MG63 (cell line): ENCODE measurements around the gene TM6SF1. TPM values are rescaled to one million over a fixed set of nuclear protein-coding genes. Genes with fewer than 3 reads are reported as not detected.

ENCODE experiments used
- DNase-seq: peaks from one replicate; pipeline ENCODE4 v3.0.0-alpha.2; 2020
- H3K27me3 ChIP-seq: fragments of 250-450 bp; sonication (Bioruptor Pico); 2 replicates; pipeline ENCODE4 v1.5.1; 2020; ENCODE audit warnings: mild to moderate bottlenecking, moderate library complexity
- H3K36me3 ChIP-seq: fragments of 250-450 bp; sonication (Bioruptor Pico); 2 replicates; pipeline ENCODE4 v1.5.1; 2020; ENCODE audit warnings: mild to moderate bottlenecking, moderate library complexity
- H3K4me3 ChIP-seq: fragments of 250-450 bp; sonication (Bioruptor Pico); 2 replicates; pipeline ENCODE4 v1.5.1; 2020; ENCODE audit warnings: mild to moderate bottlenecking, moderate library complexity
- H3K9me3 ChIP-seq: fragments of 250-450 bp; sonication (Bioruptor Pico); 2 replicates; pipeline ENCODE4 v1.5.1; 2020; ENCODE audit warnings: mild to moderate bottlenecking, moderate library complexity
- total RNA-seq: library from RNA; depleted of rRNA; stranded (reverse); fragments of >200 nt; shearing (Covaris generic); gene quantifications from 2 replicates; pipeline ENCODE4 v1.2.3, GENCODE V29; 2014; ENCODE audit warnings: low replicate concordance

The TM6SF1 gene
- total RNA-seq, 1 experiment from 2014 or later, result 1.6 TPM

GRCh38 chr15:83107841-83108181, 366 bp downstream of the TM6SF1 start:
- Histone ChIP-seq H3K9me3 (no peaks in the 10 kb centered on the region), H3K4me3 (peak overlapping the region; percentile 38), H3K36me3 (no peaks in the 10 kb centered on the region), H3K27me3 (no peaks in the 10 kb centered on the region; the same call in 1 of the 2 replicates)
- no peak for DNase-seq

GRCh38 chr15:83108266-83109219, 1.1 kb downstream of the TM6SF1 start:
- DNase-seq, result peak; percentile 13
- Histone ChIP-seq H3K36me3 (no peaks in the 10 kb centered on the region), H3K9me3 (no peaks in the 10 kb centered on the region), H3K4me3 (no peak overlapping the region; the same call in 1 of the 2 replicates), H3K27me3 (no peaks in the 10 kb centered on the region)

GRCh38 chr15:83109532-83109931, 2.1 kb downstream of the TM6SF1 start:
- no peaks in the 10 kb centered on the region for H3K27me3 ChIP-seq
- H3K4me3 ChIP-seq, result no peak overlapping the region
- no peaks in the 10 kb centered on the region for H3K36me3 ChIP-seq
- DNase-seq, result no peak
- no peaks in the 10 kb centered on the region for H3K9me3 ChIP-seq

GRCh38 chr15:83110381-83110780, 2.9 kb downstream of the TM6SF1 start:
- DNase-seq, result no peak
- no peaks in the 10 kb centered on the region for H3K9me3 ChIP-seq
- no peaks in the 10 kb centered on the region for H3K36me3 ChIP-seq
- no peaks in the 10 kb centered on the region for H3K27me3 ChIP-seq
- no peak overlapping the region for H3K4me3 ChIP-seq

- Histone ChIP-seq H3K9me3 (no peaks in the 10 kb centered on the region), H3K27me3 (no peaks in the 10 kb centered on the region), H3K36me3 (no peaks in the 10 kb centered on the region), H3K4me3 (no peak overlapping the region)
- DNase-seq, result no peak
Measured at GRCh38 chr15:83111149-83111548, 3.7 kb downstream of the TM6SF1 start.

GRCh38 chr15:83112233-83112955, 4.9 kb downstream of the TM6SF1 start:
- Histone ChIP-seq H3K27me3 (no peaks in the 10 kb centered on the region), H3K4me3 (no peak overlapping the region), H3K9me3 (no peaks in the 10 kb centered on the region), H3K36me3 (no peaks in the 10 kb centered on the region)
- DNase-seq, result peak; percentile 65

GRCh38 chr15:83112956-83113299, 5.5 kb downstream of the TM6SF1 start:
- no peaks in the 10 kb centered on the region for H3K27me3 ChIP-seq
- DNase-seq, result no peak
- H3K36me3 ChIP-seq, result no peaks in the 10 kb centered on the region
- no peaks in the 10 kb centered on the region for H3K9me3 ChIP-seq
- no peak overlapping the region for H3K4me3 ChIP-seq

- H3K4me3 ChIP-seq, result no peak overlapping the region
- no peaks in the 10 kb centered on the region for H3K27me3 ChIP-seq
- no peak for DNase-seq
- no peaks in the 10 kb centered on the region for H3K9me3 ChIP-seq
- no peaks in the 10 kb centered on the region for H3K36me3 ChIP-seq
Measured at GRCh38 chr15:83113881-83114674, 6.6 kb downstream of the TM6SF1 start.

- H3K36me3 ChIP-seq, result no peaks in the 10 kb centered on the region
- DNase-seq, result no peak
- no peaks in the 10 kb centered on the region for H3K9me3 ChIP-seq
- no peaks in the 10 kb centered on the region for H3K27me3 ChIP-seq
- no peak overlapping the region for H3K4me3 ChIP-seq
Measured at GRCh38 chr15:83114856-83115255, 7.4 kb downstream of the TM6SF1 start.

- H3K36me3 ChIP-seq, result no peaks in the 10 kb centered on the region
- no peaks in the 10 kb centered on the region for H3K27me3 ChIP-seq
- H3K4me3 ChIP-seq, result no peak overlapping the region
- no peaks in the 10 kb centered on the region for H3K9me3 ChIP-seq
- DNase-seq, result no peak
Measured at GRCh38 chr15:83115410-83115809, 8.0 kb downstream of the TM6SF1 start.

GRCh38 chr15:83115831-83116565, 8.6 kb downstream of the TM6SF1 start:
- no peak for DNase-seq
- Histone ChIP-seq H3K4me3 (no peak overlapping the region), H3K9me3 (no peaks in the 10 kb centered on the region), H3K27me3 (no peaks in the 10 kb centered on the region), H3K36me3 (no peaks in the 10 kb centered on the region)

- Histone ChIP-seq H3K27me3 (no peaks in the 10 kb centered on the region), H3K9me3 (no peaks in the 10 kb centered on the region), H3K36me3 (no peaks in the 10 kb centered on the region), H3K4me3 (no peak overlapping the region)
- DNase-seq, result no peak
Measured at GRCh38 chr15:83118291-83118827, 10.9 kb downstream of the TM6SF1 start.

- Histone ChIP-seq H3K9me3 (no peaks in the 10 kb centered on the region), H3K36me3 (no peaks in the 10 kb centered on the region), H3K27me3 (no peaks in the 10 kb centered on the region), H3K4me3 (no peak overlapping the region)
- no peak for DNase-seq
Measured at GRCh38 chr15:83118968-83119367, 11.5 kb downstream of the TM6SF1 start.

- no peaks in the 10 kb centered on the region for H3K36me3 ChIP-seq
- no peaks in the 10 kb centered on the region for H3K9me3 ChIP-seq
- H3K4me3 ChIP-seq, result no peak overlapping the region
- DNase-seq, result no peak
- no peaks in the 10 kb centered on the region for H3K27me3 ChIP-seq
Measured at GRCh38 chr15:83119968-83120581, 12.6 kb downstream of the TM6SF1 start.

- Histone ChIP-seq H3K4me3 (no peak overlapping the region), H3K27me3 (no peaks in the 10 kb centered on the region), H3K36me3 (no peaks in the 10 kb centered on the region), H3K9me3 (no peaks in the 10 kb centered on the region)
- DNase-seq, result no peak
Measured at GRCh38 chr15:83123529-83123928, 16.1 kb downstream of the TM6SF1 start.
